HG02759 (cell line): ENCODE data around the gene MFSD2A.
A peak's percentile ranks its signal among the peaks of the same experiment; 100 is the strongest.
"Not testable (repeated sequence)": the region's sequence is repeated elsewhere in the genome, so short reads cannot be mapped to it uniquely, and the experiment has no call there.

ENCODE experiments used
- ATAC-seq: cut with Tn5 transposase; IDR thresholded peaks from one replicate; pipeline ENCODE4 v1.9.1; 2021; ENCODE audit warnings: mild to moderate bottlenecking, moderate library complexity; ENCODE audit not compliant: unreplicated experiment

The MFSD2A gene

GRCh38 chr1:39940253-39940652 lies 14.7 kb upstream of the MFSD2A start:
- no peak for ATAC-seq

GRCh38 chr1:39940980-39941871 lies 13.7 kb upstream of the MFSD2A start:
- ATAC-seq = no peak

DNA sequence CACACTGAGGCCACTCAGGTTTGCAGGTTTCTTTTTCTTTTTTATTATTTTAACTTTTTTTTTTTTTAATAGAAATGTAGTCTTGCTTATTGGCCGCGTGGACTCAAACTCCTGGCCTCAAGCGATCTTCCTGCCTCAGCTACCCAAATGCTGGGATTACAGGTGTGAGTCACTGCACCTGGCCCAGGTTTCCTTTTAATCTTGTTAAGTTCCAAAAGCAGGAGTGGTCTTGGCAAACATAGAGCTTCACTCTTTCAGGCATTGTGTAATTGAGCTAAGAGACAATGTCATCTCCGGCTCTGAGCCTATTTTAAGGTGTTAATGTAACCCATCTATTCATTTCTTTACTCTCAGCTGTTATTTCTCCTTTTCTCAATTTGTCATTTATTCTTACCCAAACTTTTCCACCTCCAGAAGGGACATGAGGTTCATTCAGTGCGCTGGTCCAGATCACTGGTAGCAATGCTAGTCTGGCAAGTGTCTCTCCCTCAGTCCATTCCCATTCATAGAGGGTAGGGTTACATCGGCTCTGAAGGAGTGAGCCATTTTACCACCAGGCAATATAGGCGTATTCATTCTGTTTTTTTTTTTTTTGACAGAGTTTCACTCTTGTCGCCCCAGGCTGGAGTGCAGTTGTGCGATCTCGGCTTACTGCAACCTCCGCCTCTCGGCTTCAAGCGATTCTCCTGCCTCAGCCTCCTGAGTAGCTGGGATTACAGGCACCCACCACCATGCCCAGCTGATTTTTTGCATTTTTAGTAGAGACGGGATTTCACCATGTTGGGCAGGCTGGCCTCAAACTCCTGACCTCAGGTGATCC lies 11.3 kb upstream of the MFSD2A start:
- ATAC-seq = no peak

GRCh38 chr1:39944410-39945112 lies 10.4 kb upstream of the MFSD2A start:
- no peak for ATAC-seq

DNA sequence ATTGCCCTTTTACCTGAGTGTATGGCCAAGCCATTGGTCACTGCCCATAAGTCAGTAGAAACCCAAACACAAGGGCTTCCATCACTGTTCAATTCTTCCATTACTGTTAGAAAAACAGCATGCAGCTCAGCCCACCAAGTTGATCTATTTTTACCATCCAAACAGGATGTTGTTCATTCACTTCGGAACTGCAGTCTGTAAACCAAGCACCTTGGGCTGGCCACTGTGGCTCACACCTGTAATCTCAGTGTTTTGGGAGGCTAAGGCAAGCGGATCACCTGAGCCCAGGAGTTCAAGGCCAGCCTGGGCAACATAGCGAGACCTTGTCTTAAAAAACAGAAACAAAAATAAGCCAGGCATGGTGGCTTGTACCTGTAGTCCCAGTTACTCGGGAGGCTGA lies 8.7 kb upstream of the MFSD2A start:
- no peak for ATAC-seq

DNA sequence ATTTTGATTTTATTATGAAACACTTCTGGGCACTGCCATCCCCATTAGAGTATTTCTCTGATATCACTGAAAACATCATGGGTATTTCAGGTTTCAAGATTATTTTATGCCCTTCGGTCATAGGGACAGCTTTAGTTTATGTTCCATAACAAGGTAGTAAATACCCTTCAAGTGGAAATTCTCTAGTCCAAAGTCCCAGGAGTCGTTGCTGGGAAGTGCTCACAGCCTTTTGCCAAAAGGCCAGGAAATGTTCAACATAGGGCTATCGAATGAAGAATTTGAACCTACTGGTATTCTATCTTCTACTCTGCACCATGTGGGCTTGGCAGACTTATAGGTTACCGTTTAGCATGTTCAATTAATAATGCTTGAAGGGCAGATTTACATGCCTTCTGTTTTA lies 7.7 kb upstream of the MFSD2A start:
- no peak for ATAC-seq

- no peak for ATAC-seq
Observed at GRCh38 chr1:39949891-39950290, 5.1 kb upstream of the MFSD2A start.

- no peak for ATAC-seq
Observed at GRCh38 chr1:39951926-39952325, 3.0 kb upstream of the MFSD2A start.

- no peak for ATAC-seq
Observed at GRCh38 chr1:39952359-39953110, 2.4 kb upstream of the MFSD2A start.

GRCh38 chr1:39954324-39954869 lies 548 bp upstream of the MFSD2A start:
- no peak for ATAC-seq

GRCh38 chr1:39955547-39956539 lies 898 bp downstream of the MFSD2A start:
- ATAC-seq = peak; percentile 37

GRCh38 chr1:39957299-39958015 lies 2.5 kb downstream of the MFSD2A start:
- ATAC-seq = no peak

GRCh38 chr1:39958403-39959200 lies 3.7 kb downstream of the MFSD2A start:
- ATAC-seq = no peak

GRCh38 chr1:39959651-39960333 lies 4.8 kb downstream of the MFSD2A start:
- no peak for ATAC-seq

- ATAC-seq = peak; percentile 79
Observed at GRCh38 chr1:39960431-39960958, 5.5 kb downstream of the MFSD2A start.

DNA sequence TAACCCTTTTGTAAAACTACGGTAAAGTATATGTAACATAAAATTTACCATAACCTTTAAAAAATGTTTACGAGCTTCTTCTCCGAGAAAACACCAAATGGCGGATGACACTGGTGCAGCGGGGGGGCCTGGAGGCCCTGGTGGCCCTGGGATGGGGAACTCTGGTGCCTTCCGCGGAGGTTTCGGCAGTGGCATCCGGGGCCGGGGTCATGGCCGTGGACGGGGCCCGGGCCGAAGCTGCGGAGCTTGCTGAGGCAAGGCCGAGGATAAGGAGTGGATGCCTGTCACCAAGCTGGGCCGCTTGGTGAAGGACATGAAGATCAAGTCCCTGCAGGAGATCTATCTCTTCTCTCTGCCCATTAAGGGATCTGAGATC lies 7.5 kb downstream of the MFSD2A start:
- no peak for ATAC-seq

DNA sequence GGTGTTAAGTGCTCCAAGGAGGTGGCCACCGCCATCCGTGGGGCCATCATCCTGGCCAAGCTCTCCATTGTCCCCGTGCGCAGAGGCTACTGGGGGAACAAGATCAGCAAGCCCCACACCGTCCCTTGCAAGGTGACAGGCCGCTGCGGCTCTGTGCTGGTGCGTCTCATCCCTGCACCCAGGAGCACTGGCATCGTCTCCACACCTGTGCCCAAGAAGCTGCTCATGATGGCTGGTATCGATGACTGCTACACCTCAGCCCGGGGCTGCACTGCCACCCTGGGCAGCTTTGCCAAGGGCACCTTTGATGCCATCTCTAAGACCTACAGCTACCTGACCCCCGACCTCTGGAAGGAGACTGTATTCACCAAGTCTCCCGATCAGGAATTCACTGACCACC lies 8.0 kb downstream of the MFSD2A start:
- not testable (repeated sequence) for ATAC-seq
